KMS-11 (cell line): ENCODE results near the gene RNF138.
"Not testable (repeated sequence)": the region's sequence is repeated elsewhere in the genome, so short reads cannot be mapped to it uniquely, and the experiment has no call there.

Experiments
- H2AFZ ChIP-seq: fragments of 200-600 bp; sonication (generic); 2 replicates; pipeline ENCODE4 v1.6.1; 2016; ENCODE audit warnings: antibody characterized with exemption, mixed run types, low read depth
- H3K27ac ChIP-seq: fragments of 200-600 bp; sonication (generic); 2 replicates; pipeline ENCODE4 v1.6.1; 2016; ENCODE audit warnings: mild to moderate bottlenecking, mixed run types
- H3K27me3 ChIP-seq: fragments of 200-600 bp; sonication (generic); 2 replicates; pipeline ENCODE4 v1.6.1; 2017; ENCODE audit warnings: mild to moderate bottlenecking, low read depth, mixed run types, moderate library complexity; ENCODE audit not compliant: insufficient read depth
- H3K36me3 ChIP-seq: fragments of 200-600 bp; sonication (generic); 2 replicates; pipeline ENCODE4 v1.6.1; 2017; ENCODE audit warnings: mild to moderate bottlenecking, mixed run types; ENCODE audit not compliant: insufficient read depth
- H3K4me1 ChIP-seq: fragments of 200-600 bp; sonication (generic); 2 replicates; pipeline ENCODE4 v1.6.1; 2016; ENCODE audit warnings: mild to moderate bottlenecking, low read depth, mixed run types; ENCODE audit not compliant: poor library complexity, severe bottlenecking
- H3K4me2 ChIP-seq: fragments of 200-600 bp; sonication (generic); 2 replicates; pipeline ENCODE4 v1.7.0; 2016; ENCODE audit warnings: mild to moderate bottlenecking, mixed run types
- H3K4me3 ChIP-seq: fragments of 200-600 bp; sonication (generic); IDR thresholded peaks from 2 replicates; pipeline ENCODE4 v1.6.1; 2017; ENCODE audit warnings: low read depth, low read length, mixed read lengths; ENCODE audit not compliant: insufficient read depth
- H3K79me2 ChIP-seq: fragments of 200-600 bp; sonication (generic); 2 replicates; pipeline ENCODE4 v1.6.1; 2016; ENCODE audit warnings: low read depth, mixed run types; ENCODE audit not compliant: insufficient read depth
- H3K9ac ChIP-seq: fragments of 200-600 bp; sonication (generic); 2 replicates; pipeline ENCODE4 v1.6.1; 2016; ENCODE audit warnings: mild to moderate bottlenecking, mixed run types
- H4K20me1 ChIP-seq: fragments of 200-600 bp; sonication (generic); 2 replicates; pipeline ENCODE4 v1.6.1; 2016; ENCODE audit warnings: mild to moderate bottlenecking, mixed run types; ENCODE audit not compliant: insufficient read depth
- TF ChIP-seq, protein P1 (sequence below): fragments of 200-600 bp; sonication (generic); conservative IDR thresholded peaks from 2 replicates; pipeline ENCODE4 v1.6.1; 2017; ENCODE audit warnings: low read depth, mild to moderate bottlenecking, antibody characterized with exemption, low read length, moderate library complexity, mixed read lengths

RNF138 gene

GRCh38 chr18:32167980-32168730, 76.5 kb downstream of the RNF138 start:
- Histone ChIP-seq H3K79me2 (no peaks in the 10 kb centered on the region), H3K36me3 (no peaks in the 10 kb centered on the region), H3K4me2 (no peak overlapping the region), H3K9ac (no peak overlapping the region), H3K4me1 (no peaks in the 10 kb centered on the region), H4K20me1 (no peaks in the 10 kb centered on the region), H3K27ac (no peak overlapping the region), H2AFZ (no peak overlapping the region), H3K27me3 (no peaks in the 10 kb centered on the region), H3K4me3 (no peak overlapping the region)
- TF ChIP-seq, protein P1, sequence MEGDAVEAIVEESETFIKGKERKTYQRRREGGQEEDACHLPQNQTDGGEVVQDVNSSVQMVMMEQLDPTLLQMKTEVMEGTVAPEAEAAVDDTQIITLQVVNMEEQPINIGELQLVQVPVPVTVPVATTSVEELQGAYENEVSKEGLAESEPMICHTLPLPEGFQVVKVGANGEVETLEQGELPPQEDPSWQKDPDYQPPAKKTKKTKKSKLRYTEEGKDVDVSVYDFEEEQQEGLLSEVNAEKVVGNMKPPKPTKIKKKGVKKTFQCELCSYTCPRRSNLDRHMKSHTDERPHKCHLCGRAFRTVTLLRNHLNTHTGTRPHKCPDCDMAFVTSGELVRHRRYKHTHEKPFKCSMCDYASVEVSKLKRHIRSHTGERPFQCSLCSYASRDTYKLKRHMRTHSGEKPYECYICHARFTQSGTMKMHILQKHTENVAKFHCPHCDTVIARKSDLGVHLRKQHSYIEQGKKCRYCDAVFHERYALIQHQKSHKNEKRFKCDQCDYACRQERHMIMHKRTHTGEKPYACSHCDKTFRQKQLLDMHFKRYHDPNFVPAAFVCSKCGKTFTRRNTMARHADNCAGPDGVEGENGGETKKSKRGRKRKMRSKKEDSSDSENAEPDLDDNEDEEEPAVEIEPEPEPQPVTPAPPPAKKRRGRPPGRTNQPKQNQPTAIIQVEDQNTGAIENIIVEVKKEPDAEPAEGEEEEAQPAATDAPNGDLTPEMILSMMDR, result no peak

DNA sequence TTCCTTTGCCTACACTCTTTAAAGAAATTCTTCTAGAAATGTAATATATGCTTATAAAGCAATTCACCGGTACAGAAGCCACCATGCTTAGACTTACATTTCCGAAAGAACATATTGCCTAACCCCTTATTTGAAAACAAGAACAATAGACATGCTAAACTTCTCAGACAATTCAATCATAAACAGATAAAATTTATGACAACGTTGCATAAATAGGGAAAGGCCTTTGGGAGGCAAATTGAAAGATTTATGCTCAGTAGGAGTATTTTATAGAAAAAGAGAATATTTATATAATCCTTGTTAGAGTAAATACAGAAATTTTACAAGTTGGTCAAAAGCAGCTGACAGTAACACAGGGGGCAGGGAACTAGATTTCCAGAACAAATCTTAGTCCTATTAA, 82.0 kb downstream of the RNF138 start:
- H3K4me1 ChIP-seq, result no peaks in the 10 kb centered on the region
- H3K36me3 ChIP-seq, result no peaks in the 10 kb centered on the region
- no peak overlapping the region for H3K9ac ChIP-seq
- TF ChIP-seq, protein P1, result no peak
- no peak overlapping the region for H3K27ac ChIP-seq
- H4K20me1 ChIP-seq, result no peaks in the 10 kb centered on the region
- no peaks in the 10 kb centered on the region for H3K79me2 ChIP-seq
- no peak overlapping the region for H2AFZ ChIP-seq
- H3K4me3 ChIP-seq, result no peak overlapping the region
- H3K4me2 ChIP-seq, result no peak overlapping the region
- H3K27me3 ChIP-seq, result no peaks in the 10 kb centered on the region

- Histone ChIP-seq H3K27ac (no peak overlapping the region), H4K20me1 (no peaks in the 10 kb centered on the region), H3K79me2 (no peaks in the 10 kb centered on the region), H3K4me1 (no peaks in the 10 kb centered on the region), H3K4me3 (no peak overlapping the region), H3K36me3 (no peaks in the 10 kb centered on the region), H3K9ac (no peak overlapping the region), H2AFZ (no peak overlapping the region), H3K4me2 (no peak overlapping the region), H3K27me3 (no peaks in the 10 kb centered on the region)
- TF ChIP-seq, protein P1, result no peak
Measured at GRCh38 chr18:32174719-32175118, 83.0 kb downstream of the RNF138 start.

GRCh38 chr18:32175265-32175664, 83.6 kb downstream of the RNF138 start:
- Histone ChIP-seq H2AFZ (no peak overlapping the region), H3K4me1 (no peaks in the 10 kb centered on the region), H3K4me2 (no peak overlapping the region), H3K4me3 (no peak overlapping the region), H3K36me3 (no peaks in the 10 kb centered on the region), H4K20me1 (no peaks in the 10 kb centered on the region), H3K27me3 (no peaks in the 10 kb centered on the region), H3K9ac (no peak overlapping the region), H3K27ac (no peak overlapping the region), H3K79me2 (no peaks in the 10 kb centered on the region)
- TF ChIP-seq, protein P1, result no peak

GRCh38 chr18:32176745-32177144, 85.1 kb downstream of the RNF138 start:
- H2AFZ ChIP-seq, H3K79me2 ChIP-seq, H3K4me1 ChIP-seq, H4K20me1 ChIP-seq, H3K4me2 ChIP-seq, H3K27ac ChIP-seq, H3K36me3 ChIP-seq, H3K9ac ChIP-seq, H3K4me3 ChIP-seq, H3K27me3 ChIP-seq: not testable (repeated sequence)
